HL-60 (cell line): ENCODE data around the gene ZFAND6.

Experiments used
- DNase-seq, 2 experiments: peaks; one replicate each; pipeline ENCODE4 v3.0.0-alpha.2; 2010 to 2020; ENCODE audit warnings: low read depth in 1 of 2, low spot score in 1 of 2
- H3K27ac ChIP-seq: fragments of 250-450 bp; sonication (Bioruptor Pico); replicated peaks from 2 replicates; pipeline ENCODE4 v1.5.1; 2020; ENCODE audit warnings: mild to moderate bottlenecking, moderate library complexity
- H3K27me3 ChIP-seq: fragments of 250-450 bp; sonication (Bioruptor Pico); 2 replicates; pipeline ENCODE4 v1.5.1; 2021; ENCODE audit warnings: mild to moderate bottlenecking, moderate library complexity; ENCODE audit not compliant: insufficient read depth, poor library complexity, severe bottlenecking
- H3K4me3 ChIP-seq: replicated peaks from 2 replicates; pipeline ENCODE4 v1.5.1; 2011; ENCODE audit warnings: mild to moderate bottlenecking, control low read depth, low read length; ENCODE audit not compliant: insufficient read depth
- CTCF ChIP-seq: IDR thresholded peaks from one replicate; pipeline ENCODE4 v1.5.1; 2011; ENCODE audit warnings: low read length, control low read depth, inconsistent platforms; ENCODE audit not compliant: insufficient read depth
- GABPA ChIP-seq: IDR thresholded peaks from 2 replicates; pipeline ENCODE4 v1.6.1; 2012; ENCODE audit warnings: low read depth
- POLR2AphosphoS5 ChIP-seq: IDR thresholded peaks from 2 replicates; pipeline ENCODE4 v1.6.1; 2012; ENCODE audit warnings: low read depth
- REST ChIP-seq: IDR thresholded peaks from 2 replicates; pipeline ENCODE4 v1.6.1; 2012; ENCODE audit warnings: low read depth; ENCODE audit not compliant: insufficient replicate concordance
- SPI1 ChIP-seq: IDR thresholded peaks from 2 replicates; pipeline ENCODE4 v1.6.1; 2012; ENCODE audit warnings: low read depth, mild to moderate bottlenecking, borderline replicate concordance

Gene ZFAND6

DNA sequence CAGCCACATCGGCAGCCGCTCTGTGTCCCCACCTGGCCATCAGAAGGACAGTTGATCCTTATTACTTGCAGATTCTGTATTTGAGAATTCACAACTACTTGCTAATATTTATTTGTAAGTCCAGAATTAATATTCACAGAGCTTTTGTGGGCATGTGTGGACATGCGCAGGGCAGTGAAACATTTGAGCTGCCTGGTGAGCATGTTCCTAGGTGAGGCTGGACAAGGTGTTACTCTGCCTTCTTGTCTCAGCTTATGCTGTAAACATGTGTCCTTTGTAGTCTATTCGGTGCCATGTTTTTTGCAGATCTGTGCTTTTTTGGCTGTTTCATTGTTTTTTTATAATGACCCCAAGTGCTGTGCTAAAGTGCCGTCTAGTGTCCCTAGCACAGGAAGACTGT lies 108.9 kb downstream of the ZFAND6 start:
- TF ChIP-seq CTCF: no peak
- no peak for TF ChIP-seq GABPA
- TF ChIP-seq REST: no peak
- no peak for TF ChIP-seq POLR2AphosphoS5
- TF ChIP-seq SPI1: no peak
- Histone ChIP-seq H3K4me3 (no peak overlapping the region), H3K27me3 (no peaks in the 10 kb centered on the region), H3K27ac (no peak overlapping the region)
- no peak for DNase-seq

DNA sequence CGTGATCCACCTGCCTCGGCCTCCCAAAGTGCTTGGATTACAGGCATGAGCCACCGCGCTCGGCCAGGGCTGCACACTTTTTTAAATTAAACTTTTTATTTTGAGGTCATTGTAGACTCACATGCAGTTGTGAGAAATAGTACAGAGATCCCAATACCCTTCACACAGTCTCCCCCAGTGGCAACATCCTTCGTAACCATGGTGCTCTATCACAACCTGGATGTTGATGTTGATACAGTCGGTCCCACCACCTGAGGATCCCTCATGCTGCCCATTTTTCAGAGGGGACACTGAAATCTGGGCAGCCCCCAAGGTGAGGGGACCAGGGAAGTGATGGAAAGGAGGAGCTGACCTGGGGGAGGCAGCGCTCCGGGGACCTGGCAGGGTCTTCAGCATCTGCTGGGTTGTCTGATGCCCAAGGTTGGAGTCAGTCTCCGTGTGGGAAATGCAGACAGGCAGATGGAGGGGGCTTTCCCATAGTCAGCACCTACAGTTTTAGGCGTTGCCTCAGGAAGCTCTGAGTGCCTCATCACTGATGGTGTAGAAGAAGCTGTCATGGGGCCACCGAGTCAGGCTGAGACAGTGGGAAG lies 110.4 kb downstream of the ZFAND6 start:
- Histone ChIP-seq H3K4me3 (no peak overlapping the region), H3K27ac (no peak overlapping the region), H3K27me3 (no peaks in the 10 kb centered on the region)
- TF ChIP-seq POLR2AphosphoS5 (no peak), REST (no peak), SPI1 (no peak), CTCF (no peak)
- no peak for DNase-seq

DNA sequence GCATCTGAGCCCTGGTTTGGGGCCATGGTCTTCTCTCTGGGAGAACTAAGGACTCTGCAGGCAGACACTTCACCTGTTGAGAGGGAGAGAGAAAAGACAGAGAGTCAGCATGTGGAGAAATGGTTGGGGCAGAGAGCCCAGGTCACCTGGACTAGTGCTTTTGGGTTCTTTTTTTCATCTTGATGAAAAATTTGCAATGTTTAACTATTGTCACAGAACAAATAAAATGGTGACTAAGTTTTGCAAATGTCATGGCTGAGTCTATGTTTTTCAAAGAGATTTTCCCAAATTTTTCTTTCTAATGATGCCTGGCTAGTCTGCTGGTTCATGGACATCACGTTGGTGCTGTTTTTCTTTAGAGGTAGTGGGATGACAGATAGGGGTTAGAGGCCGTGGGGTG lies 111.1 kb downstream of the ZFAND6 start:
- no peak for TF ChIP-seq SPI1
- no peak for TF ChIP-seq REST
- no peak for TF ChIP-seq CTCF
- TF ChIP-seq POLR2AphosphoS5: no peak
- TF ChIP-seq GABPA: no peak
- H3K27me3 ChIP-seq: no peaks in the 10 kb centered on the region
- H3K4me3 ChIP-seq: no peak overlapping the region
- DNase-seq: no peak
- H3K27ac ChIP-seq: no peak overlapping the region
